Activated T-cell treated with anti-CD3 and anti-CD28 coated beads for 1 hour (primary cell): ENCODE measurements around the gene SDK2.

Source experiments
- DNase-seq: peaks from one replicate; pipeline ENCODE4 v3.0.0-alpha.2; 2020; ENCODE audit warnings: low read depth

SDK2 gene

DNA sequence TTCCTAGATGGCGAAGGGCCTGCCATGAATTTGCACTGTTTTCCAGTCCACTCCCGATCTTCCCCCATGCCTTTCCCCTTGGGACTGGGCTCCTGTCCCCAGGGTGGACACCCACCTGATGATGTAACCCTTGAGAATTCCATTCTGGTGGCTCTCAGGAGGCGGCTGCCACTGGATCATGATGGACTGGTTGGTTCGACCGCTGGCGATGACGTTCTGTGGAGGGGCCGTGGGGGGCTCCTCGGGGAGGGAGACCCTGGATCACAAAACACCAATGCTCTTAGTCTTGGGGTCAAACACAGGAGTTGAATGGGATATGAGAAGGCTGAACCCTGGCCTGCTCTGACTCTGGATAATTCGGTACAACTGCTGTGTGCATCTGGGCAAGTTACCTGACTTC, 225.2 kb downstream of the SDK2 start:
- DNase-seq, result no peak

DNA sequence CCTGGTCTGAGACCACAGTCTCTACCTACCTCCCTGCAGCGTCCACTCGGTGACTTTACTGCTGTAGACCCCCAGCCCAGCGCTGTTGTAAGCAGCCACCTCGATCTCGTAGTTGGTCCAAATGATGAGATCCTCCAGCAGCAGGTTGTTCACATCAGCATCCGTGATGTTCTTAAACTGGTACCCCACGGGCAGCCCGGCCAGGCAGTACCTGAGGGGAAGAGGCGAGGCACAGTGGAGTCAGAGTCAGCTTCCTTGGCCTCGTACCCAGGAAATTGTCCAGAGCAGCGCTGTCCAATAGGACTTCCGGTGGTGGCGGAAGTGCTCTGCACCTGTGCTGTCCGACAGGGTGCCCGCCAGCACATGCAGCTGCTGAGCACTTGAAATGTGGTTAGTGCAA, 228.5 kb downstream of the SDK2 start:
- no peak for DNase-seq

- no peak for DNase-seq
Measured at GRCh38 chr17:73414171-73414955, 229.9 kb downstream of the SDK2 start.

GRCh38 chr17:73412914-73413313, 231.3 kb downstream of the SDK2 start:
- DNase-seq, result no peak

- DNase-seq, result no peak
Measured at GRCh38 chr17:73411313-73411747, 232.9 kb downstream of the SDK2 start.

DNA sequence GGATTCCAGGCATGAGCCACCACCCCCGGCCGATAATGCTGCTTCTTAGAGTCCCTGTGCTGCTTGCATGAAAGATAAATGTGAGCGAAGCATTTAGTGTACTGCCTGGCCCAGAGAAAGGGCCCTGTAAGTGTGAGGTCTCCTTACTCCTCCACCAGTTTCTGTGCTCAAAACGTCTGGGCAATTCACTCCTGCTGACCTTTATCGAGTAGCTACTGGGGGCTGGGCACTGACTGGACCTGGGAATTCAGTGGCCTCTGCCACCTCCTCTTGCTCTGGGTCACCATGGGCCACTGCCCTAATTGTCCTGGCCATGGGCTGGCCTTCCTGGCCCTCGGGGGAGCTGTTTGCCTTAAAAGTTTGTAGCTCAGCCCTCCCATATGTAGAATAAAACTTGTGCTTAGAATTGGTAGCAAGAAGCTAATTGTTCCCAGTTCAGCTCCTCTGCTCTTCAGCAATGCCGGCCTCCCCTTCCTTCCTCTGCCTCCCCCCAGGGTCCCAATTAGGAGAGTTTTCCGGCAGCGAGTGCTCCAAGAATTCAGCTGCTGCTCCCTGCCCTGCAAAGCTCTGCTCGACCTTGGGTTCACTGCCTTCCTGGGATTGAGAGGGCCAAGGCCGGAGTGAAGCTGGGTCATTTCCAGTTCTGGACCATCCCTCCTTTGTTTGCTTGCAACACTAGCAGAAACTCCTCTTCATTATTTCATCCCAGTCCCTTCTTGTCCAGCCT, 233.5 kb downstream of the SDK2 start:
- DNase-seq, result no peak

GRCh38 chr17:73404246-73404645, 240.0 kb downstream of the SDK2 start:
- no peak for DNase-seq

- no peak for DNase-seq
Measured at GRCh38 chr17:73402466-73402865, 241.8 kb downstream of the SDK2 start.

DNA sequence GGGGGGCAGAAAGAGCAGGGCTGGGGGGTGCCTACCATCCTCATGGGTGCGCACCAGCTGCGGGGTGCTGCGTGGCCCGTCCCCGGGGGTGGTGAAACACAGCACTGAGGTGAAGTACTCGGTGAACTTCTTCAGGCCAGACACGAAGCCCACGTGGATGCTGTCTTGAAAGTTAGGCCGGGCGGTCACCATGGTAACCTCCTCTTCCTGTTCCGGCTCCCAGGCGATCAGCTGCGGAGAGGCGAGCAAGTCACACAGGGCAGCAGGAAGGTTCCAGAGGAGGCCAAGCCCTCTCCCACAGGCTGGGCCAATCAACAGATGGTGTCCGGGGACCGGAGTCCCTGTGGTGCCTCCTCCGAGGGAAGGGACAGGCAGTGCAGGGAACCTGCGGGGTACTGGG, 242.3 kb downstream of the SDK2 start:
- no peak for DNase-seq

- DNase-seq, result no peak
Measured at GRCh38 chr17:73400915-73401545, 243.2 kb downstream of the SDK2 start.

- no peak for DNase-seq
Measured at GRCh38 chr17:73399056-73399455, 245.2 kb downstream of the SDK2 start.

DNA sequence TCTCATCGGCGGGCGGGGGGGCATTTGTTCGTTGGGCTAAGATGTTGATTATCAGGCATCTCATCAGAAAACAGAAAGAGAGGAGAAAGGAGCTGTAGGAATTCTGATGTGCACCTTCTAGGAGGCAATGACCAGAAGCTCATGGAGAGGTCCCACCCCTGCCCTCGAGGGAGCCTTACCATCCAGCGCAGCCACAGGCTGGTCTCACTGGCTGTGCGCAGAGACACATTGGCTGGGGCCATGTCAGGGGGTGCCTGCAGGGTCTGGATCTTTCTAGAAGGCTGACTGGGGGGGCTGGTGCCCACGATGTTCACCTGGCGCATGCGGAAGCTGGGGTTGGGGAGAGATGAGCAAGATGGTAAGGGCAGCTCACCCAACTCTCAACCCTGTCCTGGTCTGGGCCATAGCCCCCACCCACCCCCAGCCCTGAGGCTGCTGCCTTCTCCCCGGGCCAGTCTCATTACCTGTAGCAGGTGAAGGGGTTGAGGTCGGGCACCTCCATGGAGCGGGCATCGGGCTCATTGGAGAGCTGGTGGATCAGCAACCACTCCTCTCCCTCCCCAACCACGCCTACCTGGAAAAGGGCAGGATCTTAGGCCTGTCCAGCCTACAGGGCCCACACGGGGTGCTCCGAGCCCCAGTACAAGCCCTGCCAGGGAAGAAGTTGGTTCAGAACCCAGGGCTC, 246.2 kb downstream of the SDK2 start:
- no peak for DNase-seq

DNA sequence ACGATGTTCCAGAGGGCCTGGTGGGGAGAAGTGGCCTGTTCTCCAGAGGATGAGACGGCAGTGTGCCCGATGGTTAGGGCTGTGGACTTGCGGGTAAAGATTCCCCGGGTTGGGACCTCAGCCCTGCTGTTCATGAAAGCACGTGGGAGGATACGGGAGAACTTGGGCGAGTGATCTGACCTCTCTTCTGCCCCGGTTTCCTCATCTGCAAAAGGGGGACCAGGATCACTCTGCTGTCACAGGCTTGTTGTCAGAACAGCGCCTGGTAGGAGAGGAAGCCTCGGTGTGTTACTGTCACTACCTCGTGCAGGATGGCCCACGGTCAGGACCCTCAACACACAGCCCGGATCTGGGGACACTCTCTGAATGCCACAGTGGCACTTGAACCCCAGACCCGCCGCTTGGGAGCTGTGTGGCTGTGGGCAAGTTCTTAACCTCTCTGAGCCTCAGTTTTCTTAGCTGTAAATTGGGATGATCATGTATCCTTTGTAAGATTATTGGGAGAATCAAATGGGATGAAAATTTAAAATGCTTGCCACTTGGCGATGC, 246.9 kb downstream of the SDK2 start:
- no peak for DNase-seq

- DNase-seq, result no peak
Measured at GRCh38 chr17:73396431-73397277, 247.6 kb downstream of the SDK2 start.

- no peak for DNase-seq
Measured at GRCh38 chr17:73394512-73395450, 249.5 kb downstream of the SDK2 start.

GRCh38 chr17:73393962-73394361, 250.3 kb downstream of the SDK2 start:
- DNase-seq, result no peak

GRCh38 chr17:73393381-73393780, 250.9 kb downstream of the SDK2 start:
- no peak for DNase-seq

DNA sequence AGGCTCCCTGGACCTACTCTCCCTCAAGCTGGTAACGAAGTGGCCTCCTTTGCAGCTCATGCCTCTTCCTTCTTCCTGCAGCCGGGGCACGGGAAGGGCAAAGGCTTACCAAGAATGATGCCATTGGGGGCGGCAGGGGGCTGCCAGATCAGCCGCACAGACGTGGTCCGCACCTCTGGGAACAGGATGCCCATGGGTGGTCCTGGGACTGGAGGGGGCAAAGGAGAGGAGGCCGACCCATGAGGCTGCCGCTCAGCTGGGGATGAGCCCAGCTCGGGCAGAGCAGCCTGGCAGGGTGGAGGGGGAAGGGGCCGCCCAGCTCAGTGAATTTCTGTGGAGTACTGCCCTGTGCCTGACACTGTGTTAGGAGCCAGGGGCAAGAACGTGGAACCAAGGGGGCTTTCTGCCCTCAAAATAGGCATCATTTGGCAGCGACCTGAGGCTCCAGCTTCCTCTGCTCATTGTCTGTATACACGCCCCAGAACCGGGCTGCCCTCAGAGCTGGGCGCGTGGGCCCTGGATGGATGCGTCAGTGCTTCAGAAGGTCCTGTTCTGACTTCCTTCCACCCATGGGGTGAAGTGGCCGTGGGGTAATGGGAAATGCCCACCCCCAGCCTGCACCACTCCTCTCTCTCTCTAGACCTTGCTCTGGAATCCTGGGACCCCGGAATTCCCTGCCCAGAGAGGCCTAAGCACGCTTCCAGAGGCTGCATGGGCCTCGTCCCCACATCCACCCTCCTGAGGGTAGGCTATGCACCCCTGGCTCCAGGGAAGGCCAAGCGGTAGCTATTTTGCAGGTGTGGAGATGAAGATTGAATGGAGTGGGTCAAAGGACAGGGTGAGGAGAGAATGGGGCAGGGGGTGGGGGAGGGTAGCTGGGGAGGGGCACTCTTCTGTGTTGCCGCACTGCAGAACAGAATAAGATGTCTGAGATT, 252.6 kb downstream of the SDK2 start:
- DNase-seq, result no peak

DNA sequence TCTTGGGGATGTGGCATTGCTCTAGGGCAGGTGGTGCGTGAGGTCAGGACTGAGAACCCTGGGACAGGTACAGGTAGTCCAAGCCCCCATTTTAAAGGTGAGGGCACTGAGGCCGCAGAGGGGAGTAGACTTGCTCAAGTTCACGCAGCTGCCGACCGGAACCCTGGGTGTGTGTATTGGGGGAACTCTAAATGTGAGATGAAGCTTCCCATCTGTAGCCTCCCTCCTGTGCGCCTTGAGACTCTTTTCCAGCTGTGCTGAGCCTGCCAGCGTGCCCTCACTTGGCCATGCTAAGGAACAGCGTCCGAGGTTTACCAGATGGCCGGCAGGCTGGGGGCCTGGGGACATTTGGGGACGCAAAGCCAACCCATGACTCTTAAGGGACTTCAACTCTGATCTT, 253.4 kb downstream of the SDK2 start:
- DNase-seq, result no peak
